ENCODE data around the gene TVP23C. TPM values are rescaled to one million over a fixed set of nuclear protein-coding genes. Genes with fewer than 3 reads are reported as not detected.
A peak's percentile ranks its signal among the peaks of the same experiment; 100 is the strongest.

The TVP23C gene
- total RNA-seq, 1 donor from 2014 or later = 22.2 TPM

GRCh38 chr17:15513058-15513791, 50.1 kb downstream of the TVP23C start:
- H3K27me3 Mint-ChIP-seq (ENCODE audit: low read depth) = no peaks in the 10 kb centered on the region
- peaks cover 27% of the 10 kb centered on the region for H3K36me3 Mint-ChIP-seq (ENCODE audit: low read depth)
- peaks cover 76% of the 10 kb centered on the region for H3K4me1 Mint-ChIP-seq (ENCODE audit: low read depth)
- H3K4me3 Mint-ChIP-seq (ENCODE audit: unreplicated experiment) = peak overlapping the region; percentile 50
- peak overlapping the region; percentile 95 for H3K27ac Mint-ChIP-seq (ENCODE audit: unreplicated experiment)
- no peak for TF ChIP-seq CTCF (IDR thresholded peaks at IDR 0.05)
- no peak for DNase-seq (ENCODE audit: low spot score)
- H3K9me3 Mint-ChIP-seq (ENCODE audit: low read depth) = peaks cover 11% of the 10 kb centered on the region

- Mint-ChIP-seq H3K27ac (ENCODE audit: unreplicated experiment) (peak overlapping the region; percentile 95), H3K27me3 (ENCODE audit: low read depth) (no peaks in the 10 kb centered on the region), H3K9me3 (ENCODE audit: low read depth) (peaks cover 11% of the 10 kb centered on the region), H3K4me3 (ENCODE audit: unreplicated experiment) (no peak overlapping the region), H3K4me1 (ENCODE audit: low read depth) (peaks cover 76% of the 10 kb centered on the region), H3K36me3 (ENCODE audit: low read depth) (peaks cover 24% of the 10 kb centered on the region)
- DNase-seq (ENCODE audit: low spot score) = no peak
- TF ChIP-seq CTCF (IDR thresholded peaks at IDR 0.05) = no peak
These were observed 51.1 kb downstream of the TVP23C start for GRCh38 chr17:15512071-15512709.

DNA sequence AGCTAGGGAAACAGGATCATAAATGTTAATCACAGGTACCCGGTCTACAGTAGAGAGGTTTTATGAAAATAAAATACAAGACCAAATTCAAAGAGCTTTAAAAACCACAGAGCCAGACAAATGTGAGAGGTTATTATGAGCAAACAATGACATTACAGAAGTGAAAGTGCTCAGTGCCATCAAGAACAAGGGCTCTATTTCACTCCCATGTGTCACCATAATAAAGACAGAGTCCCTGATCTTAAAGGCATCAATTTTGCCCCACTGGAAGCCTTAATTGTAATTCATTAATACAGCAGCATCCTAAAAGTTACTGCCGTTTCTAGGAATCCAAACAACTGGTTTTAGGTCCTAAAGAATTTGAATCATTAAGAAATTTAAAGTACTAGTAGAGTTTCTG, 52.1 kb downstream of the TVP23C start:
- H3K4me3 Mint-ChIP-seq (ENCODE audit: unreplicated experiment) = no peak overlapping the region
- peaks cover 3% of the 10 kb centered on the region for H3K9me3 Mint-ChIP-seq (ENCODE audit: low read depth)
- H3K27ac Mint-ChIP-seq (ENCODE audit: unreplicated experiment) = no peak overlapping the region
- no peak for TF ChIP-seq CTCF (IDR thresholded peaks at IDR 0.05)
- H3K36me3 Mint-ChIP-seq (ENCODE audit: low read depth) = peaks cover 19% of the 10 kb centered on the region
- no peak for DNase-seq (ENCODE audit: low spot score)
- H3K27me3 Mint-ChIP-seq (ENCODE audit: low read depth) = no peaks in the 10 kb centered on the region
- H3K4me1 Mint-ChIP-seq (ENCODE audit: low read depth) = peaks cover 72% of the 10 kb centered on the region

GRCh38 chr17:15510361-15510760, 52.9 kb downstream of the TVP23C start:
- DNase-seq (ENCODE audit: low spot score) = no peak
- Mint-ChIP-seq H3K27ac (ENCODE audit: unreplicated experiment) (peak overlapping the region; percentile 70), H3K36me3 (ENCODE audit: low read depth) (peaks cover 11% of the 10 kb centered on the region), H3K9me3 (ENCODE audit: low read depth) (no peaks in the 10 kb centered on the region), H3K27me3 (ENCODE audit: low read depth) (no peaks in the 10 kb centered on the region), H3K4me3 (ENCODE audit: unreplicated experiment) (no peak overlapping the region), H3K4me1 (ENCODE audit: low read depth) (peaks cover 66% of the 10 kb centered on the region)
- no peak for TF ChIP-seq CTCF (IDR thresholded peaks at IDR 0.05)

DNA sequence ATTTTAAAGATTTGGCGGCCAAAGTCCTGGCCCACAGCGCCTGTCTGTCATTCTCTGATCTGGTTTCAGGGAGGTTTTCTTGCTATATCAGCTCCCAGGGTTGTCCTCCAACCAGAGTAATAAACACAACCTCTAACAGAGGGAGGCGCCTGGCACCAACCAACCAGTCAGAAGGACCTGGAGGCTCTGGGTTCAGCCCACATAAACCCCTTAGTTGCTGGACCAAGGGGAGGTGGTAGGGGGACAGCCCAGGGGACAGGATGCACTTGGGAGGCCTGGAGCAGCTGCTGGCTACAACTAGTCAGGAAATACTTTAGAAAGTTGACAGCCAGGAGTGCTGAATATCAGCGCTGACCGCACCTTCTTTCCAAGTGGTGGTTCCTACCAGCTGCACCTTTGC, 54.2 kb downstream of the TVP23C start:
- Mint-ChIP-seq H3K27me3 (ENCODE audit: low read depth) (no peaks in the 10 kb centered on the region), H3K4me1 (ENCODE audit: low read depth) (peaks cover 53% of the 10 kb centered on the region), H3K36me3 (ENCODE audit: low read depth) (peaks cover 7% of the 10 kb centered on the region), H3K27ac (ENCODE audit: unreplicated experiment) (no peak overlapping the region), H3K9me3 (ENCODE audit: low read depth) (no peaks in the 10 kb centered on the region), H3K4me3 (ENCODE audit: unreplicated experiment) (no peak overlapping the region)
- TF ChIP-seq CTCF (IDR thresholded peaks at IDR 0.05) = no peak
- no peak for DNase-seq (ENCODE audit: low spot score)
